ENCODE results near the gene DYNLT1. TPM values are rescaled to one million over a fixed set of nuclear protein-coding genes. Genes with fewer than 3 reads are reported as not detected.
"Not testable (repeated sequence)": the region's sequence is repeated elsewhere in the genome, so short reads cannot be mapped to it uniquely, and the experiment has no call there.

The DYNLT1 gene
- total RNA-seq, 1 donor from 2014 or later, result 138 TPM

- peak; percentile 43 for DNase-seq (ENCODE audit: extremely low spot score, unreplicated experiment)
- Mint-ChIP-seq H3K27ac (no peak overlapping the region), H3K36me3 (no peaks in the 10 kb centered on the region), H3K4me3 (no peak overlapping the region), H3K4me1 (ENCODE audit: unreplicated experiment) (peaks cover 11% of the 10 kb centered on the region), H3K27me3 (no peaks in the 10 kb centered on the region), H3K9me3 (no peaks in the 10 kb centered on the region)
- TF ChIP-seq, protein P1, sequence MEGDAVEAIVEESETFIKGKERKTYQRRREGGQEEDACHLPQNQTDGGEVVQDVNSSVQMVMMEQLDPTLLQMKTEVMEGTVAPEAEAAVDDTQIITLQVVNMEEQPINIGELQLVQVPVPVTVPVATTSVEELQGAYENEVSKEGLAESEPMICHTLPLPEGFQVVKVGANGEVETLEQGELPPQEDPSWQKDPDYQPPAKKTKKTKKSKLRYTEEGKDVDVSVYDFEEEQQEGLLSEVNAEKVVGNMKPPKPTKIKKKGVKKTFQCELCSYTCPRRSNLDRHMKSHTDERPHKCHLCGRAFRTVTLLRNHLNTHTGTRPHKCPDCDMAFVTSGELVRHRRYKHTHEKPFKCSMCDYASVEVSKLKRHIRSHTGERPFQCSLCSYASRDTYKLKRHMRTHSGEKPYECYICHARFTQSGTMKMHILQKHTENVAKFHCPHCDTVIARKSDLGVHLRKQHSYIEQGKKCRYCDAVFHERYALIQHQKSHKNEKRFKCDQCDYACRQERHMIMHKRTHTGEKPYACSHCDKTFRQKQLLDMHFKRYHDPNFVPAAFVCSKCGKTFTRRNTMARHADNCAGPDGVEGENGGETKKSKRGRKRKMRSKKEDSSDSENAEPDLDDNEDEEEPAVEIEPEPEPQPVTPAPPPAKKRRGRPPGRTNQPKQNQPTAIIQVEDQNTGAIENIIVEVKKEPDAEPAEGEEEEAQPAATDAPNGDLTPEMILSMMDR (conservative IDR thresholded peaks at IDR 0.05), result no peak
Observed at GRCh38 chr6:158674342-158675131, 30.0 kb upstream of the DYNLT1 start.

DNA sequence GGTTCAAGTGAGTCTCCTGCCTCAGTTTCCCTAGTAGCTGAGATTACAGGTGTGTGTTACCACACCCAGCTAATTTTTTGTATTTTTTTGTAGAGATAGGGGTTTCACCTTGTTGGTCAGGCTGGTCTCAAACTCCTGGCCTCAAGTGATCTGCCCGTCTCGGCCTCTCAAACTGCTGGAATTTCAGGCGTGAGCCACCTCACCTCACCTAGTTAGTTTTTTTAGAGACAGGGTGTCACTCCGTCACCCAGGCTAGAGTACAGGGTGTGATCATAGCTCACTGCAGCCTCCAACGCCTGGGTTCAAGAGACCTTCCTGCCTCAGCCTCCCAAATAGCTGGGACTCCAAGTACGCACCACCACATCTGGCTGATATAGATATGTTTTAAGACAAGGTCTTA lies 28.2 kb upstream of the DYNLT1 start:
- Mint-ChIP-seq H3K9me3 (no peaks in the 10 kb centered on the region), H3K27ac (no peak overlapping the region), H3K27me3 (peaks cover 4% of the 10 kb centered on the region), H3K4me1 (ENCODE audit: unreplicated experiment) (peaks cover 15% of the 10 kb centered on the region), H3K36me3 (no peaks in the 10 kb centered on the region), H3K4me3 (no peak overlapping the region)
- no peak for DNase-seq (ENCODE audit: extremely low spot score, unreplicated experiment)
- TF ChIP-seq, protein P1 (conservative IDR thresholded peaks at IDR 0.05), result no peak

GRCh38 chr6:158672119-158672518 lies 27.6 kb upstream of the DYNLT1 start:
- not testable (repeated sequence) for H3K36me3 Mint-ChIP-seq, H3K9me3 Mint-ChIP-seq, H3K27me3 Mint-ChIP-seq, H3K27ac Mint-ChIP-seq, H3K4me3 Mint-ChIP-seq
- peaks cover 21% of the 10 kb centered on the region for H3K4me1 Mint-ChIP-seq (ENCODE audit: unreplicated experiment)
- DNase-seq (ENCODE audit: extremely low spot score, unreplicated experiment), result peak; percentile 27

- H3K27me3 Mint-ChIP-seq, result peaks cover 4% of the 10 kb centered on the region
- no peak for DNase-seq (ENCODE audit: extremely low spot score, unreplicated experiment)
- peak overlapping the region; percentile 17 for H3K27ac Mint-ChIP-seq
- peak overlapping the region; percentile 23 for H3K4me3 Mint-ChIP-seq
- no peaks in the 10 kb centered on the region for H3K36me3 Mint-ChIP-seq
- H3K9me3 Mint-ChIP-seq, result no peaks in the 10 kb centered on the region
- TF ChIP-seq, protein P1 (conservative IDR thresholded peaks at IDR 0.05), result no peak
- peaks cover 36% of the 10 kb centered on the region for H3K4me1 Mint-ChIP-seq (ENCODE audit: unreplicated experiment)
Observed at GRCh38 chr6:158669145-158670035, 24.8 kb upstream of the DYNLT1 start.

GRCh38 chr6:158668707-158669103 lies 24.2 kb upstream of the DYNLT1 start:
- peak overlapping the region; percentile 23 for H3K4me3 Mint-ChIP-seq
- DNase-seq (ENCODE audit: extremely low spot score, unreplicated experiment), result no peak

More at GRCh38 chr6:158668707-158669103, 24.2 kb upstream of the DYNLT1 start:
- peaks cover 40% of the 10 kb centered on the region for H3K4me1 Mint-ChIP-seq (ENCODE audit: unreplicated experiment)
- H3K9me3 Mint-ChIP-seq, result no peaks in the 10 kb centered on the region
- H3K27ac Mint-ChIP-seq, result peak overlapping the region; percentile 17
- TF ChIP-seq, protein P1 (conservative IDR thresholded peaks at IDR 0.05), result no peak
- H3K36me3 Mint-ChIP-seq, result no peaks in the 10 kb centered on the region
- peaks cover 4% of the 10 kb centered on the region for H3K27me3 Mint-ChIP-seq

Data from type B pancreatic cell (in vitro differentiated cells).